ENCODE measurements around the gene AZU1.
"Not testable (repeated sequence)": the region's sequence is repeated elsewhere in the genome, so short reads cannot be mapped to it uniquely, and the experiment has no call there.

AZU1 gene

GRCh38 chr19:831407-832369 is 4.1 kb downstream of the AZU1 start:
- DNase-seq (ENCODE audit: low read depth), result no peak

DNA sequence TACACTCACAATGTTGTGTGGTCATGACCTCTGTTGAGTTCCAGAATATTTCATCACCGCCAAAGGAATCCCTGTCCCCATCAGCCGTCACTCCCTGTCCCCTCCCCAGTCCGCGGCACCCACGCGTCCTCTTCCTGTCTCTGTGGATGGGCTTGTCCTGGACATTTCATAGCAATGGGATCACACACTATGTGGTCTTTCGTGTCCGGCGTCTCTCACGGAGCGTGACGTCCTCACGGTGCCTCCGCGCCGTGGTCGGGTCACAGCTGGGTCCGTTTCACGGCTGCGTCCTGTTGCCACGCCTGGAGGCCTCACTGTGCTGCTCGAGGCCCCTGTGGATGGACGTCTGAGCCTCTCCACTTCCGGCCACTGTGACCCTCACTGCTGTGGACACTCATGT is 6.6 kb downstream of the AZU1 start:
- no peak for DNase-seq (ENCODE audit: low read depth)

DNA sequence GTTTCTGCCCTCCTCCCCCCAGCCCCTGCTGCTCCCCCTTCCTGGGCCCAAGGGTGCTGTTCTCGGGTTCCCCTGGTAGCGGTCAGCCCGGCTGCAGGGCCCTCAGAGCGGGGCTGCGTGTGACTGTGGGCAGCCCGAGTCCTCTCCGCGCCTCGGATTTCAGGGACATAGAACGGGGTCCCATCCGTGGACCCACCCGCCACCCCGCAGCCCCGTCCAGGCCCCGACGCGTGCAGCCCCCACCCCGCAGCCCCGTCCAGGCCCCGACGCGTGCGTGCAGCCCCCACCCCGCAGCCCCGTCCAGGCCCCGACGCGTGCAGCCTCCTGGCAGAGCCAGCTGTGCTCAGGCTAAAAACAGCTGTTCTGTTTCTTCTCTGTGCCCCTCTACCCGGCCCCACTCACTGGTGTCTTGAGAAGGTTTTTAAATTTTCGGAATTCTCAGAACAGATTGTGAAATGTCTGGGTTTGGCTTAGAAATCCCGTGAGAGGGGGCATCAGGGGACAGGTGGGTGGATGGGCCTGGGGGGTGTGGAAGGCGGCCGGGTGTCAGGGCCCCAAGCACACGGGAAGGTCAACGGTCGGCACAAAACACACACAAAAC is 7.7 kb downstream of the AZU1 start:
- DNase-seq (ENCODE audit: low read depth), result no peak

DNA sequence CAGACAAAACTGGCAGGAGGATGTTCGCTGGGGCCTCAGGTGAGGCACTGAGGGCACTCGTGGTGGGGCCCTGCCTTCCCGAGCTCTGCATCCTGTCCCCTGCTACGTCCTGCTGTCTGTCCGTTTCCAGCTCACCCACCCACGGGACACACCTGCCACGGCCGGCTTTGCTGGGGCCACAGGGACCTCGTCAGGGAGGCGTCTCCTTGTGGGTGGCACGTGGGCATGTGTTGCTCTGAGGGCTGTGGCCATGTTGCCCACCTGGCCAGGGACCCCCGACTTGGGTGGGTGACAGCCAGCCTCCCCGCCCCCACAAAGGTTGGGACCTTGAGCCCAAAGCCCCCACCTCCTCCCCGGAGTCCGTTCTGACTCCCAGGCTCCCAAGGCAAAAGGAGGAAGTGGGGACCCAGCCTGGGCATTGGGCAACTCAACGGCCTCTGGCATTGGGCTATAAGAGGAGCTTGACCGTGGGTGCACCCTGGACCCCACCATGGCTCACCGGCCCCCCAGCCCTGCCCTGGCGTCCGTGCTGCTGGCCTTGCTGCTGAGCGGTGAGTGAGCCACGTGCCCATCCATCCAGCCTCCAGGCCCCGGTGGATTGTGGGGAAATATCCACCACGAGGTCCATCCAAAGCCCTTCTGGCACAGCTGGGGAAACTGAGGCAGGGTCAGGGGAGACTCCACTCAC is 13.0 kb downstream of the AZU1 start, which contains the start of gene PRTN3:
Gene PRTN3, plus strand, starts transcription at position 481 of the 688 bp plus-strand sequence. Its CDS starts 10 bp downstream, at position 491.
- no peak for DNase-seq (ENCODE audit: low read depth)

DNA sequence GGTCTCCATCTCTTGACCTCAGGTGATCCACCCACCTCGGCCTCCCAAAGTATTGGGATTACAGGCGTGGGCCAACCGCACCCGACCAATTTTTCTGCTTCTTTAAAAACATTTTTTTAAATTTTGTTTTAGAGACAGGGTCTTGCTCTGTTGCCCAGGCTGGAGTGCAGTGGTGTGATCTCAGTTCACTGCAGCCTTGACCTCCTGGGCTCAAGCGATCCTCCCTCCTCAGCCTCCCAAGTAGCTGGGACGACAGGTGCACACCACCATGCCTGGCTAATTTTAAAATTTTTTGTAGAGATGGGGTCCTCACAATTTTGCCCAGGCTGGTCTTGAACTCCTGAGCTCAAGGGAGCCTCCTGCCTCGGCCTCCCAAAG is 15.2 kb downstream of the AZU1 start:
- DNase-seq (ENCODE audit: low read depth), result not testable (repeated sequence)

- DNase-seq (ENCODE audit: low read depth), result no peak
Measured at GRCh38 chr19:843180-843835, 15.7 kb downstream of the AZU1 start.

DNA sequence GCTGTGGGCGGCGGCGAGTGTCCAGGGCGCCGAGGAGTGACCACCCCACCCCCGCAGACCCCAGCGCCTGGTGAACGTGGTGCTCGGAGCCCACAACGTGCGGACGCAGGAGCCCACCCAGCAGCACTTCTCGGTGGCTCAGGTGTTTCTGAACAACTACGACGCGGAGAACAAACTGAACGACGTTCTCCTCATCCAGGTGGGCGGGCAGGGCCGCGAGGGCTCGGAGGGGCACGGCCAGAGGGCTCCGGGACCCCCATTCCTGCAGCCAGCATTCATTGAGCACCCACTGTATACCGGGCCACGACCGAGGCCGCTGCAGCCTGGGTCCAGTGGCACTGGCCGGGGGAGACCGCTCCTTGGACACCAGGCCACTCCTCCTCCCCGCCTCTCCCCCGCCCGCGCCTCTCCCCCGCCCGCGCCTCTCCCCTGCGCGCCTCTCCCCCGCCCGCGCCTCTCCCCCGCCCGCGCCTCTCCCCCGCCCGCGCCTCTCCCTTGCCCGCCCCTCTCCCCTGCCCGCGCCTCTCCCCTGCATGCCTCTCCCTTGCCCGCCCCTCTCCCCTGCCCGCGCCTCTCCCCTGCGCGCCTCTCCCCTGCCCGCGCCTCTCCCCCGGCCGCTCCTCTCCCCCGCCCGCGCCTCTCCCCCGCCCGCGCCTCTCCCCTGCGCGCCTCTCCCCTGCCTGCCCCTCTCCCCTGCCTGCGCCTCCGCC is 16.4 kb downstream of the AZU1 start:
- DNase-seq (ENCODE audit: low read depth), result no peak

GRCh38 chr19:844546-844971 is 16.9 kb downstream of the AZU1 start:
- DNase-seq (ENCODE audit: low read depth), result no peak

GRCh38 chr19:845707-846521 is 18.3 kb downstream of the AZU1 start:
- no peak for DNase-seq (ENCODE audit: low read depth)

- no peak for DNase-seq (ENCODE audit: low read depth)
Measured at GRCh38 chr19:848386-848921, 20.8 kb downstream of the AZU1 start.

GRCh38 chr19:849195-849594 is 21.6 kb downstream of the AZU1 start:
- DNase-seq (ENCODE audit: low read depth), result not testable (repeated sequence)

GRCh38 chr19:850221-850978 is 22.8 kb downstream of the AZU1 start:
- no peak for DNase-seq (ENCODE audit: low read depth)

DNA sequence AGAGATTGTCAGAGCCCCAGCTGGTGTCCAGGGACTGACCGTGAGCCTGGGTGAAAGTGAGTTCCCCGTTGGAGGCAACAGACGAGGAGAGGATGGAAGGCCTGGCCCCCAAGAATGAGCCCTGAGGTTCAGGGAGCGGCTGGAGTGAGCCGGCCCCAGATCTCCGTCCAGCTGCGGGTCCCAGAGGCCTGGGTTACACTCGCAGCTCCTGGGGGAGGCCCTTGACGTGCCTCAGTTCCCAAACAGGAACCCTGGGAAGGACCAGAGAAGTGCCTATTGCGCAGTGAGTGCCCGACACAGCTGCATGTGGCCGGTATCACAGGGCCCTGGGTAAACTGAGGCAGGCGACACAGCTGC is 23.3 kb downstream of the AZU1 start:
- DNase-seq (ENCODE audit: low read depth), result no peak

- DNase-seq (ENCODE audit: low read depth), result no peak
Measured at GRCh38 chr19:852136-853013, 24.7 kb downstream of the AZU1 start, which contains the start of gene ELANE. Gene ELANE, plus strand, starts transcription at chr19:852303. Its CDS starts 26 bp downstream, at chr19:852329.

GRCh38 chr19:853014-853585 is 25.5 kb downstream of the AZU1 start:
- no peak for DNase-seq (ENCODE audit: low read depth)

- DNase-seq (ENCODE audit: low read depth), result not testable (repeated sequence)
Measured at GRCh38 chr19:853614-854220, 26.1 kb downstream of the AZU1 start.

- DNase-seq (ENCODE audit: low read depth), result no peak
Measured at GRCh38 chr19:854549-854948, 26.9 kb downstream of the AZU1 start.

- DNase-seq (ENCODE audit: low read depth), result no peak
Measured at GRCh38 chr19:855142-855541, 27.5 kb downstream of the AZU1 start.
